22Rv1 (cell line): ENCODE data around the gene LRRC37B.
"Not testable (repeated sequence)": the region's sequence is repeated elsewhere in the genome, so short reads cannot be mapped to it uniquely, and the experiment has no call there.

Experiments
- CTCF ChIP-seq: fragments of 450-650 bp; IDR thresholded peaks from 2 replicates; pipeline ENCODE4 v1.5.1; 2017; ENCODE audit warnings: mild to moderate bottlenecking
- ZFX ChIP-seq: fragments of 450-650 bp; IDR thresholded peaks from 2 replicates; pipeline ENCODE4 v1.6.1; 2017; ENCODE audit warnings: antibody characterized with exemption, borderline replicate concordance

GRCh38 chr17:32084942-32085829 lies 78.0 kb downstream of the LRRC37B start:
- TF ChIP-seq CTCF, ZFX: not testable (repeated sequence)
